Uterus (tissue), 4 donors: ENCODE data around the gene THAP9. TPM values are rescaled to one million over a fixed set of nuclear protein-coding genes. Genes with fewer than 3 reads are reported as not detected.
"Not testable (repeated sequence)": the region's sequence is repeated elsewhere in the genome, so short reads cannot be mapped to it uniquely, and the experiment has no call there.

Source experiments
- DNase-seq, 2 donors: peaks; one replicate each; pipeline ENCODE4 v3.0.0-alpha.2; 2019 to 2020
- H3K27ac ChIP-seq, 2 donors: fragments of 200-600 bp; sonication (generic); 1 replicate in 1 of 2; 2 replicates in 1 of 2; pipeline ENCODE4 v1.5.1; 2016 to 2018
- H3K27me3 ChIP-seq, 2 donors: fragments of 200-600 bp; sonication (generic); one replicate each; pipeline ENCODE4 v1.5.1; 2018 to 2019; ENCODE audit warnings: control low read depth in 1 of 2
- H3K36me3 ChIP-seq, 2 donors: fragments of 200-600 bp; sonication (generic); one replicate each; pipeline ENCODE4 v1.5.1; 2019; ENCODE audit warnings: control low read depth in 1 of 2
- H3K4me1 ChIP-seq, 2 donors: fragments of 200-600 bp; sonication (generic); one replicate each; pipeline ENCODE4 v1.5.1; 2018 to 2019; ENCODE audit warnings: control low read depth in 1 of 2
- H3K4me3 ChIP-seq, 2 donors: fragments of 200-600 bp; sonication (generic); 1 replicate in 1 of 2; 2 replicates in 1 of 2; pipeline ENCODE4 v1.5.1; 2018 to 2019; ENCODE audit warnings: mild to moderate bottlenecking in 1 of 2
- H3K9me3 ChIP-seq, 2 donors: fragments of 200-600 bp; sonication (generic); one replicate each; pipeline ENCODE4 v1.5.1; 2019; ENCODE audit warnings: control low read depth in 1 of 2
- POLR2A ChIP-seq, 2 donors: fragments of 450-650 bp; IDR thresholded peaks; one replicate each; pipeline ENCODE4 v1.6.1; 2016; ENCODE audit warnings: antibody characterized with exemption in 2 of 2, mild to moderate bottlenecking in 1 of 2, moderate library complexity in 1 of 2
- intact Hi-C: fragments of 100-400 bp; cut with DNase I; formaldehyde crosslinking; loops from one replicate; pipeline ENCODE4 v1.15.1; 2023; ENCODE audit warnings: low total_unique reads
- total RNA-seq, 4 donors: library from RNA; depleted of rRNA in 3 of 4; stranded (reverse); fragments of >200 nt in 3 of 4; gene quantifications; one replicate each; pipeline versions ENCODE4 v1.1.0 to v1.2.4, GENCODE V29; 2014 to 2023
- TF ChIP-seq, protein P1 (sequence below), 4 experiments: fragments of 200-600 bp in 2 of 4; fragments of 450-650 bp in 2 of 4; sonication (generic) in 2 of 4; IDR thresholded peaks; one replicate each; pipeline ENCODE4 v1.5.1; 2016 to 2019; ENCODE audit warnings: antibody characterized with exemption in 4 of 4, mild to moderate bottlenecking in 2 of 4, moderate library complexity in 1 of 4
- donor health status: DM: yes; HTN: yes; CAD: no.

The THAP9 gene, protein sequence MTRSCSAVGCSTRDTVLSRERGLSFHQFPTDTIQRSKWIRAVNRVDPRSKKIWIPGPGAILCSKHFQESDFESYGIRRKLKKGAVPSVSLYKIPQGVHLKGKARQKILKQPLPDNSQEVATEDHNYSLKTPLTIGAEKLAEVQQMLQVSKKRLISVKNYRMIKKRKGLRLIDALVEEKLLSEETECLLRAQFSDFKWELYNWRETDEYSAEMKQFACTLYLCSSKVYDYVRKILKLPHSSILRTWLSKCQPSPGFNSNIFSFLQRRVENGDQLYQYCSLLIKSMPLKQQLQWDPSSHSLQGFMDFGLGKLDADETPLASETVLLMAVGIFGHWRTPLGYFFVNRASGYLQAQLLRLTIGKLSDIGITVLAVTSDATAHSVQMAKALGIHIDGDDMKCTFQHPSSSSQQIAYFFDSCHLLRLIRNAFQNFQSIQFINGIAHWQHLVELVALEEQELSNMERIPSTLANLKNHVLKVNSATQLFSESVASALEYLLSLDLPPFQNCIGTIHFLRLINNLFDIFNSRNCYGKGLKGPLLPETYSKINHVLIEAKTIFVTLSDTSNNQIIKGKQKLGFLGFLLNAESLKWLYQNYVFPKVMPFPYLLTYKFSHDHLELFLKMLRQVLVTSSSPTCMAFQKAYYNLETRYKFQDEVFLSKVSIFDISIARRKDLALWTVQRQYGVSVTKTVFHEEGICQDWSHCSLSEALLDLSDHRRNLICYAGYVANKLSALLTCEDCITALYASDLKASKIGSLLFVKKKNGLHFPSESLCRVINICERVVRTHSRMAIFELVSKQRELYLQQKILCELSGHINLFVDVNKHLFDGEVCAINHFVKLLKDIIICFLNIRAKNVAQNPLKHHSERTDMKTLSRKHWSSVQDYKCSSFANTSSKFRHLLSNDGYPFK
- 10 to 100 TPM in 1 of 4 donors, 1 to 10 TPM in 3; 2.3 to 26.9 (median 6.5) TPM for total RNA-seq

DNA sequence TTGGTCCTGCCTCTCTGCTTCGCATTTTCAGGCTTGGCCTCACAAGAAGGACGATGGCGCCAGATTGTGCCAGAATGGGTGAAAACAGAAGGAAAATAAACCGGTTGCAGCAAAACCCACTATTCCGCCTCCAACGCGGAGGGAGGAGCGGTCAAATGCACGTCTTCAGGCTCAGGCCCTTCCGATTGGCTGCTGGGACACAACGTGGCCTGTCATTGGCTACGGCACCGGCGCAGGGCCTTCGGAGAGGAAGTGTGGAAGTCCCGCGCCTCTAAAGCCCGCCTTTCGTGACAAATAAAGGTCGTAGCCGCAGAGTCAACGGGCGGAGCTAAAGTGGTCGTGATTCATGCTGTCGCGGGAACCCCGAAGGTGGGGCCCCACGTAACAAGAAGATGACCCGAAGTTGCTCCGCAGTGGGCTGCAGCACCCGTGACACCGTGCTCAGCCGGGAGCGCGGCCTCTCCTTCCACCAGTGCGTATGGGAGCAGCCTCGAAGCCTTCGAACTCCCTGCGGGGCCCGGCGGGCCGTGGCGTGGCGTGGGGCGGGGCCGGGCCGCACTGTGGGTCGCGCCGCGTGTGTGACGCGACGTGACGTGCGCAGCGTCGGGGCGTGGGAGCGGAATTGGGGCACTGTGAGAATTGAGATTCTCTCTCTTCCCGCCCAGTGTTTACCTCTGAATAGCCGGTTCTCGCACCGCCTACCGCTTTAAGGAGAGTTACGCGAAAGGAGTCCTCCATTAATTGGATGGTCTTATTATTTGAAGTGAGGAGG is at the start of gene THAP9:
Gene THAP9 (plus strand): TSS at position 325 of the 772 bp plus-strand sequence. CDS start 68 bp downstream, at position 393.
- no peaks in the 10 kb centered on the region for H3K9me3 ChIP-seq
- DNase-seq: peak; percentile 97 to 98
- peak within 1 kb of the TSS; percentile 97 to 99 for H3K27ac ChIP-seq
- intact Hi-C loops: loop anchor here (5.0 kb wide), 1 partner anchor 112 kb away; the partner anchor contains the start of gene LIN54
- H3K27me3 ChIP-seq: no peaks in the 10 kb centered on the region
- peak; percentile 61 to 75 for TF ChIP-seq POLR2A (IDR thresholded peaks at IDR 0.05)
- TF ChIP-seq, protein P1, sequence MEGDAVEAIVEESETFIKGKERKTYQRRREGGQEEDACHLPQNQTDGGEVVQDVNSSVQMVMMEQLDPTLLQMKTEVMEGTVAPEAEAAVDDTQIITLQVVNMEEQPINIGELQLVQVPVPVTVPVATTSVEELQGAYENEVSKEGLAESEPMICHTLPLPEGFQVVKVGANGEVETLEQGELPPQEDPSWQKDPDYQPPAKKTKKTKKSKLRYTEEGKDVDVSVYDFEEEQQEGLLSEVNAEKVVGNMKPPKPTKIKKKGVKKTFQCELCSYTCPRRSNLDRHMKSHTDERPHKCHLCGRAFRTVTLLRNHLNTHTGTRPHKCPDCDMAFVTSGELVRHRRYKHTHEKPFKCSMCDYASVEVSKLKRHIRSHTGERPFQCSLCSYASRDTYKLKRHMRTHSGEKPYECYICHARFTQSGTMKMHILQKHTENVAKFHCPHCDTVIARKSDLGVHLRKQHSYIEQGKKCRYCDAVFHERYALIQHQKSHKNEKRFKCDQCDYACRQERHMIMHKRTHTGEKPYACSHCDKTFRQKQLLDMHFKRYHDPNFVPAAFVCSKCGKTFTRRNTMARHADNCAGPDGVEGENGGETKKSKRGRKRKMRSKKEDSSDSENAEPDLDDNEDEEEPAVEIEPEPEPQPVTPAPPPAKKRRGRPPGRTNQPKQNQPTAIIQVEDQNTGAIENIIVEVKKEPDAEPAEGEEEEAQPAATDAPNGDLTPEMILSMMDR (IDR thresholded peaks at IDR 0.05): peak in 1 of 4 experiments; percentile 11
- no peaks in the 10 kb centered on the region for H3K36me3 ChIP-seq
- peak within 1 kb of the TSS; percentile 68 to 76 for H3K4me3 ChIP-seq
- peaks cover 0 to 4% of the 10 kb centered on the region in 2 donors for H3K4me1 ChIP-seq

DNA sequence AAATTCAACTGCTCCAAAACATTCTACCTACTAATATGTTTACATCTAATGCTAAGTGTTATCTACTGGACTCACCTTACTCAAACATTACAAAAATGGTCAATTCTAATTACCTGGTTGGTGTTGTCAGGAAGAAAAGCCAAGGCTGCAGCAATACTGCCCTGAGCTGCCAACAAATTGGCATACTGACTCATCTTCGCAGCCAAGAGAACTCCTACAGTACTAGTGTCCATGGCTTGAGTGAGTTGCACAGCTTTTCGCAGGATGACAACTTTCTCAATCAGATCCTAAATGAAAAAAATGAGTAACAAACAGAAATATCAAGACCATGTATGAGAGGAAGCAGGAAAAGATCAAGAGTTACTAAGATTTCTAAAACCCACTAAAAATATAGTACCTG is 49.2 kb upstream of the THAP9 start:
- no peaks in the 10 kb centered on the region for H3K27me3 ChIP-seq
- H3K36me3 ChIP-seq: no peaks in the 10 kb centered on the region
- no peak overlapping the region for H3K4me3 ChIP-seq
- DNase-seq: no peak
- H3K4me1 ChIP-seq: no peaks in the 10 kb centered on the region
- intact Hi-C loops: no loop called here
- TF ChIP-seq, protein P1 (IDR thresholded peaks at IDR 0.05): no peak
- no peak for TF ChIP-seq POLR2A (IDR thresholded peaks at IDR 0.05)
- H3K9me3 ChIP-seq: no peaks in the 10 kb centered on the region
- no peak overlapping the region for H3K27ac ChIP-seq

DNA sequence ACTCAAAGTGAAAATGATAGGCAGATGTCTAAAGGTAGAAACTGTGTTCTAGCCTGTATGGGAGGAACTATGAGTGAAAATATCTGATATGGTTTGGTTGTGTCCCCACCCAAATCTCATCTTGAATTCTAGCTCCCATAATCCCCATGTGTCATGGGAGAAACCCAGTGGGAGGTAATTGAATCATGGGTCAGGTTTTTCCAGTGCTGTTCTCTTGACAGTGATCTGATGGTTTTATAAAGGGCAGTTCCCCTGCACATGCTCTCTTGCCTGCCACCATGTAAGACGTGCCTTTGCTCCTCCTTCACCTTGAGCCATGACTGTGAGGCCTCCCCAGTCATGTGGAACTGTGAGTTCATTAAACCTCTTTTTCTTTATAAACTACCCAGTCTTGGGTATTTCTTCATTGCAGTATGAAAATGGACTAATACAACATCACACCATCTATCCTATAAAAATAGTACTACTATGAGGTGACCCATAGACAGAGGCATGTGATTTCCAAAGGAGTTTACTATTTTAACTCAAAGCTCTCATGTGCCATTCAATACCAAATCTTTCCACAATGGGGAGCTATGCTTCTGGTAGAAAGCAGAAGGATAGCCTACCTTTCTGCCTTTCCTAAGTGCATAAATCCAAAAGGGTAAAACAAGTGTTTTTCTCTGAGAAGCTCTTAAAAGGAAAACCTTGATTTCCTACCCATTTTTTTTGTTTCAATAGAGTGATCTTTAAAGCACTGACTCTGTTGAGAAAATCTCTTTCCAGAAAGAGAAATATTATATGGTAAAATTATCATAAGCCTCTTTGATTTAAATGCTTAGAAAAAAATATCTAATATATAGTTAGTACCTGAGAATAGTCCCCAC is 48.4 kb upstream of the THAP9 start:
- TF ChIP-seq, protein P1 (IDR thresholded peaks at IDR 0.05): no peak
- no peak for TF ChIP-seq POLR2A (IDR thresholded peaks at IDR 0.05)
- no peak overlapping the region for H3K4me3 ChIP-seq
- intact Hi-C loops: no loop called here
- no peaks in the 10 kb centered on the region for H3K36me3 ChIP-seq
- H3K9me3 ChIP-seq: no peaks in the 10 kb centered on the region
- DNase-seq: no peak
- H3K4me1 ChIP-seq: no peaks in the 10 kb centered on the region
- no peaks in the 10 kb centered on the region for H3K27me3 ChIP-seq
- no peak overlapping the region for H3K27ac ChIP-seq

DNA sequence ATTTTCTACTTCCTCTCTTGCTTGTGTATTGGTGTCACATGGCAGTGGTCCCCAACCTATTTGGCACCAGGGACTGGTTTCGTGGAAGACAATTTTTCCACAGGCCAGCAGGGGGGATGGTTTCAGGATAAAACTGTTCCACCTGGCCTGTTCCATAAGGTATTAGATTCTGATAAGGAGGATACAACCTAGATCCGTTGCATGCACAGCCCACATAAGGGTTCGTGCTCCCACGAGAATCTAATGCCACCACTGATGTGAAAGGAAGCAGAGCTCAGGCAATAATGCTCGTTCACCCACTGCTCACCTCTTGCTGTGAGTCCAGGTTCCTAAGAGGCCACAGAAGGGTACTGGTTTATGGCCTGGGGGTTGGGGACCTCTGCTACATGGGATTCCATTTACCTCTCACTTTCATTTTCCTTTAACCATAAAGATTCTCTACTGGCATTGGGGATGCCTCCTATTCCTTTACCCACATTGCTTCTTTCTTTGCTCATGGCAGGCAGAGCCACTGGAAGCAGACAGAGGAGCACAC is 47.7 kb upstream of the THAP9 start:
- Histone ChIP-seq H3K27me3 (no peaks in the 10 kb centered on the region), H3K4me3 (no peak overlapping the region), H3K27ac (no peak overlapping the region), H3K9me3 (no peaks in the 10 kb centered on the region), H3K36me3 (no peaks in the 10 kb centered on the region), H3K4me1 (no peaks in the 10 kb centered on the region)
- intact Hi-C loops: no loop called here
- TF ChIP-seq, protein P1 (IDR thresholded peaks at IDR 0.05): no peak
- TF ChIP-seq POLR2A (IDR thresholded peaks at IDR 0.05): no peak
- no peak for DNase-seq

DNA sequence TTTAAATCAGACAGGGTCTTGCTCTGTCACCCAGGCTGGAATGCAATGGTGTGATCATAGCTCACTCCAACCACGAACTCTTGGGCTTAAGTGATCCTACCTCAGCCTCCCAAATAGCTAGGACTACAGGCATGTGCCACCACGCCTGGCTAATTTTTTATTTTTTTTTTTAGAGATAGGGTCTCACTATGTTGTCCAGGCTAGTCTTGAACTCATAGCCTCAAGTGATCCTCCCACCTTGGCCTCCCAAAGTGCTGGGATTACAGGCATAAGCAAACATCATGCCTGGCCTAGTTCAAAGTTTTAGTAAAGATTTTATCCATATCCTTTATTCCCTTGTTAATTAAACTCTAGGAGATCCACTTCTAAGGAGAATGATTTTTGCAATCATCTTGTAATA is 40.0 kb upstream of the THAP9 start:
- H3K4me3 ChIP-seq, H3K4me1 ChIP-seq, DNase-seq, intact Hi-C loops, H3K9me3 ChIP-seq, H3K27me3 ChIP-seq, H3K27ac ChIP-seq, H3K36me3 ChIP-seq: not testable (repeated sequence)
